Esophagus squamous epithelium (tissue), 5 donors: ENCODE measurements around the gene GSG1L. TPM values are rescaled to one million over a fixed set of nuclear protein-coding genes. Genes with fewer than 3 reads are reported as not detected.

Source experiments
- DNase-seq: peaks from one replicate; lab custom pipeline; 2025; lab: John Stamatoyannopoulos, UW
- H3K27ac ChIP-seq, 4 donors: fragments of 200-600 bp; sonication (generic); one replicate each; pipeline ENCODE4 v1.5.1; 2016 to 2019; ENCODE audit warnings: mild to moderate bottlenecking in 1 of 4
- H3K27me3 ChIP-seq, 4 donors: fragments of 200-600 bp; sonication (generic); 1 replicate in 3 of 4; 2 replicates in 1 of 4; pipeline versions ENCODE4 v1.5.1 to v1.6.0; 2017 to 2021; ENCODE audit warnings: antibody characterized with exemption in 1 of 4
- H3K36me3 ChIP-seq, 3 donors: fragments of 200-600 bp; sonication (generic); one replicate each; pipeline ENCODE4 v1.5.1; 2016 to 2019
- H3K4me1 ChIP-seq, 3 donors: fragments of 200-600 bp; sonication (generic); one replicate each; pipeline ENCODE4 v1.5.1; 2017 to 2019
- H3K4me3 ChIP-seq, 4 donors: fragments of 200-600 bp; sonication (generic); 1 replicate in 3 of 4; 2 replicates in 1 of 4; pipeline ENCODE4 v1.5.1; 2016 to 2019; ENCODE audit warnings: mild to moderate bottlenecking in 2 of 4, moderate library complexity in 1 of 4
- H3K9me3 ChIP-seq, 3 donors: fragments of 200-600 bp; sonication (generic); one replicate each; pipeline ENCODE4 v1.5.1; 2016 to 2019
- CTCF ChIP-seq, 6 experiments: fragments of 450-650 bp in 4 of 6; fragments of 200-600 bp in 2 of 6; sonication (generic) in 2 of 6; IDR thresholded peaks; one replicate each; pipeline ENCODE4 v1.5.1; 2016 to 2019; ENCODE audit warnings: antibody characterized with exemption in 6 of 6, mild to moderate bottlenecking in 4 of 6, moderate library complexity in 4 of 6
- POLR2A ChIP-seq, 4 donors: fragments of 450-650 bp; IDR thresholded peaks; one replicate each; pipeline ENCODE4 v1.6.1; 2017; ENCODE audit warnings: antibody characterized with exemption in 4 of 4, mild to moderate bottlenecking in 4 of 4, moderate library complexity in 3 of 4
- WGBS, 2 donors: methylation state at CpG; one replicate each; pipeline ENCODE4 v1.1.5; 2018; 5-methylcytosine and 5-hydroxymethylcytosine counted together
- intact Hi-C: fragments of 100-400 bp; cut with DNase I; formaldehyde crosslinking; loops from one replicate; pipeline ENCODE4 v1.15.0; 2022
- total RNA-seq, 4 donors: library from RNA; depleted of rRNA; stranded (reverse); fragments of >200 nt; gene quantifications; one replicate each; pipeline ENCODE4 v1.1.0, GENCODE V29; 2016
- donor health status: DM: yes; HTN: yes; CAD: no.

Gene GSG1L
- total RNA-seq, 4 donors from 2014 or later = under 0.01 to 0.21 TPM; not detected in 2

GRCh38 chr16:27769561-27770255 lies 293.8 kb downstream of the GSG1L start:
- intact Hi-C loops = no loop called here
- H3K9me3 ChIP-seq = no peaks in the 10 kb centered on the region
- no peaks in the 10 kb centered on the region for H3K27me3 ChIP-seq
- no peaks in the 10 kb centered on the region for H3K4me1 ChIP-seq
- H3K36me3 ChIP-seq = peaks cover 3 to 99% (median 7%) of the 10 kb centered on the region in 3 donors
- no peak overlapping the region for H3K4me3 ChIP-seq
- 81 to 82% methylated on average over 12 to 19 of the region's 27 CpGs for WGBS, 2 donors
- no peak overlapping the region for H3K27ac ChIP-seq
- DNase-seq = no peak
- TF ChIP-seq POLR2A (IDR thresholded peaks at IDR 0.05) (no peak), CTCF (IDR thresholded peaks at IDR 0.05) (no peak)

GRCh38 chr16:27768651-27769272 lies 294.8 kb downstream of the GSG1L start:
- no peak overlapping the region for H3K27ac ChIP-seq
- H3K4me1 ChIP-seq = no peaks in the 10 kb centered on the region
- TF ChIP-seq POLR2A (IDR thresholded peaks at IDR 0.05) (no peak), CTCF (IDR thresholded peaks at IDR 0.05) (no peak)
- peaks cover 3 to 99% (median 7%) of the 10 kb centered on the region in 3 donors for H3K36me3 ChIP-seq
- H3K4me3 ChIP-seq = no peak overlapping the region
- DNase-seq = no peak
- whole genome bisulfite sequencing, 2 donors = 74 to 87% methylated on average over 5 to 6 of the region's 8 CpGs
- H3K27me3 ChIP-seq = no peaks in the 10 kb centered on the region
- H3K9me3 ChIP-seq = peaks cover 0 to 4% (median 0%) of the 10 kb centered on the region in 3 donors
- intact Hi-C loops = no loop called here

GRCh38 chr16:27767971-27768591 lies 295.4 kb downstream of the GSG1L start:
- no peak for DNase-seq
- no peaks in the 10 kb centered on the region for H3K4me1 ChIP-seq
- H3K4me3 ChIP-seq = no peak overlapping the region
- H3K27me3 ChIP-seq = no peaks in the 10 kb centered on the region
- no peak overlapping the region for H3K27ac ChIP-seq
- H3K9me3 ChIP-seq = peaks cover 0 to 4% (median 0%) of the 10 kb centered on the region in 3 donors
- intact Hi-C loops = no loop called here
- peaks cover 3 to 99% (median 7%) of the 10 kb centered on the region in 3 donors for H3K36me3 ChIP-seq
- TF ChIP-seq POLR2A (IDR thresholded peaks at IDR 0.05) (no peak), CTCF (IDR thresholded peaks at IDR 0.05) (no peak)
- WGBS, 2 donors = 90% methylated on average over 2 of the region's 5 CpGs

GRCh38 chr16:27767081-27767480 lies 296.4 kb downstream of the GSG1L start:
- intact Hi-C loops = no loop called here
- H3K9me3 ChIP-seq = peaks cover 0 to 4% (median 0%) of the 10 kb centered on the region in 3 donors
- no peak for TF ChIP-seq POLR2A (IDR thresholded peaks at IDR 0.05)
- no peak for TF ChIP-seq CTCF (IDR thresholded peaks at IDR 0.05)
- H3K27ac ChIP-seq = no peak overlapping the region
- DNase-seq = no peak
- no peak overlapping the region for H3K4me3 ChIP-seq
- no peaks in the 10 kb centered on the region for H3K4me1 ChIP-seq
- peaks cover 7 to 100% (median 9%) of the 10 kb centered on the region in 3 donors for H3K36me3 ChIP-seq
- H3K27me3 ChIP-seq = no peaks in the 10 kb centered on the region
- WGBS, 2 donors = 100% methylated on average over 1 to 2 of the region's 7 CpGs
